Motor neuron (in vitro differentiated cells): ENCODE results near the gene HOXD4. TPM values are rescaled to one million over a fixed set of nuclear protein-coding genes. Genes with fewer than 3 reads are reported as not detected.

Experiments
- ATAC-seq, 8 experiments: fragments of 200-7000 bp; cut with Tn5 transposase; replicated peaks in 6 of 8; 2 replicates each; pipeline ENCODE4 v1.8.0; 2021; ENCODE audit warnings: mild to moderate bottlenecking in 8 of 8, moderate library complexity in 8 of 8
- H3K27ac ChIP-seq, 2 donors: fragments of 250-450 bp; sonication (Bioruptor Pico); 2 replicates each; pipeline ENCODE4 v1.9.0; 2021; ENCODE audit warnings: antibody characterized with exemption in 2 of 2, mild to moderate bottlenecking in 2 of 2, moderate library complexity in 1 of 2
- H3K4me1 ChIP-seq, 2 donors: fragments of 250-450 bp; sonication (Bioruptor Pico); replicated peaks in 1 of 2; 2 replicates each; pipeline ENCODE4 v1.6.1; 2021; ENCODE audit warnings: antibody characterized with exemption in 2 of 2, mild to moderate bottlenecking in 2 of 2, moderate library complexity in 1 of 2
- H3K4me3 ChIP-seq, 5 donors: fragments of 250-450 bp; sonication (Bioruptor Pico); 2 replicates each; pipeline ENCODE4 v1.9.0; 2021; ENCODE audit warnings: antibody characterized with exemption in 5 of 5, mild to moderate bottlenecking in 5 of 5, moderate library complexity in 4 of 5
- WGBS, 10 experiments: fragments of 450-650 bp; shearing (Covaris generic); methylation state at CpG; one replicate each; pipeline ENCODE4 v1.0.0; 2022; 5-methylcytosine and 5-hydroxymethylcytosine counted together
- in situ Hi-C, 9 experiments: fragments of 400-800 bp; cut with MboI; loops; one replicate each; pipeline ENCODE4 v1.15.0; 2021; ENCODE audit warnings: low sequenced_read_pairs in 9 of 9, low pct_unique_long_range_greater_than_20kb in 2 of 9; ENCODE audit not compliant: unreplicated experiment in 9 of 9
- total RNA-seq, 8 experiments: library from RNA; unstranded; fragments of 300-600 nt; gene quantifications; 2 replicates each; pipeline versions ENCODE4 v1.2.3 to v1.2.4, GENCODE V29; 2022

HOXD4 gene
- total RNA-seq, 8 experiments from 2014 or later = 6.6 to 51.2 (median 20.2) TPM

- H3K4me3 ChIP-seq = peak overlapping the region; percentile 62 to 99 (median 97)
- H3K4me1 ChIP-seq = peaks cover 49 to 59% of the 10 kb centered on the region in 2 donors
- peak overlapping the region; percentile 70 to 100 for H3K27ac ChIP-seq
- ATAC-seq = peak; percentile 54 to 83 (median 80)
- 14 to 100% (median 41%) methylated on average over 1 to 11 of the region's 48 CpGs; no CpG with 5 or more reads in 2 of the 10 experiments for WGBS, 10 experiments
- in situ Hi-C loops = loop anchor here (5.0 to 25.0 kb wide), 11 partner anchors 312 to 1622 kb away; no protein-coding TSS in a partner anchor
Measured at GRCh38 chr2:176140513-176141317, 10.6 kb upstream of the HOXD4 start.

- WGBS, 10 experiments = 50 to 100% (median 92%) methylated on average over 1 to 2 of the region's 2 CpGs; no CpG with 5 or more reads in 6 of the 10 experiments
Measured at GRCh38 chr2:176142281-176142680, 9.1 kb upstream of the HOXD4 start.

GRCh38 chr2:176145085-176145969 is 6.0 kb upstream of the HOXD4 start:
- peaks cover 84 to 93% of the 10 kb centered on the region in 2 donors for H3K4me1 ChIP-seq

More at GRCh38 chr2:176142281-176142680, 9.1 kb upstream of the HOXD4 start:
- in situ Hi-C loops = loop anchor here (5.0 to 25.0 kb wide), 11 partner anchors 310 to 1620 kb away; no protein-coding TSS in a partner anchor
- peak overlapping the region in 1 of 5 donors; percentile 97 for H3K4me3 ChIP-seq
- no peak overlapping the region for H3K27ac ChIP-seq
- no peak for ATAC-seq
- H3K4me1 ChIP-seq = peaks cover 62 to 73% of the 10 kb centered on the region in 2 donors

GRCh38 chr2:176146101-176146500 is 5.2 kb upstream of the HOXD4 start:
- in situ Hi-C loops = loop anchor here (10.0 to 25.0 kb wide), 10 partner anchors 309 to 1616 kb away; no protein-coding TSS in a partner anchor
- peak overlapping the region; percentile 11 to 40 (median 28) for H3K4me3 ChIP-seq
- ATAC-seq = peak in 2 of 8 experiments; percentile 8 to 15
- WGBS, 10 experiments = 0 to 94% (median 16%) methylated on average over 2 to 6 of the region's 6 CpGs; no CpG with 5 or more reads in 2 of the 10 experiments
- peak overlapping the region; percentile 30 to 77 for H3K27ac ChIP-seq
- H3K4me1 ChIP-seq = peaks cover 87 to 97% of the 10 kb centered on the region in 2 donors

More at GRCh38 chr2:176145085-176145969, 6.0 kb upstream of the HOXD4 start:
- Histone ChIP-seq H3K4me3 (peak overlapping the region in 2 of 5 donors; percentile 28 to 40), H3K27ac (peak overlapping the region in 1 of 2 donors; percentile 11)
- no peak for ATAC-seq
- WGBS, 10 experiments = 0 to 92% (median 46%) methylated on average over 1 to 3 of the region's 4 CpGs; no CpG with 5 or more reads in 3 of the 10 experiments
- in situ Hi-C loops = loop anchor here (10.0 to 25.0 kb wide), 10 partner anchors 309 to 1617 kb away; no protein-coding TSS in a partner anchor

GRCh38 chr2:176146645-176147044 is 4.7 kb upstream of the HOXD4 start:
- no peak for ATAC-seq
- peaks cover 83 to 97% of the 10 kb centered on the region in 2 donors for H3K4me1 ChIP-seq
- peak overlapping the region; percentile 30 to 77 for H3K27ac ChIP-seq
- in situ Hi-C loops = loop anchor here (10.0 to 25.0 kb wide), 10 partner anchors 308 to 1616 kb away; no protein-coding TSS in a partner anchor
- peak overlapping the region; percentile 26 to 41 (median 39) for H3K4me3 ChIP-seq

- 0 to 100% (median 89%) methylated on average over 1 to 12 of the region's 32 CpGs; no CpG with 5 or more reads in 5 of the 10 experiments for WGBS, 10 experiments
- Histone ChIP-seq H3K4me1 (peaks cover 76 to 93% of the 10 kb centered on the region in 2 donors), H3K4me3 (peak overlapping the region; percentile 26 to 41 (median 39)), H3K27ac (peak overlapping the region; percentile 30 to 77)
- peak in 2 of 8 experiments; percentile 5 to 6 for ATAC-seq
- in situ Hi-C loops = loop anchor here (10.0 to 25.0 kb wide), 10 partner anchors 307 to 1615 kb away; no protein-coding TSS in a partner anchor
Measured at GRCh38 chr2:176147210-176147799, 4.0 kb upstream of the HOXD4 start.

- WGBS, 10 experiments = 0 to 100% (median 90%) methylated on average over 2 to 4 of the region's 31 CpGs; no CpG with 5 or more reads in 5 of the 10 experiments
- H3K27ac ChIP-seq = peak overlapping the region; percentile 30 to 77
- peaks cover 70 to 93% of the 10 kb centered on the region in 2 donors for H3K4me1 ChIP-seq
- H3K4me3 ChIP-seq = peak overlapping the region; percentile 26 to 41 (median 39)
- ATAC-seq = peak in 5 of 8 experiments; percentile 19 to 46 (median 43)
- in situ Hi-C loops = loop anchor here (10.0 to 25.0 kb wide), 10 partner anchors 307 to 1614 kb away; no protein-coding TSS in a partner anchor
Measured at GRCh38 chr2:176147800-176148496, 3.4 kb upstream of the HOXD4 start.

- peaks cover 66 to 93% of the 10 kb centered on the region in 2 donors for H3K4me1 ChIP-seq
- 0 to 100% (median 13%) methylated on average over 2 to 10 of the region's 11 CpGs; no CpG with 5 or more reads in 3 of the 10 experiments for WGBS, 10 experiments
- peak overlapping the region; percentile 26 to 41 (median 39) for H3K4me3 ChIP-seq
- peak in 2 of 8 experiments; percentile 5 to 11 for ATAC-seq
- H3K27ac ChIP-seq = peak overlapping the region; percentile 30 to 77
- in situ Hi-C loops = loop anchor here (10.0 to 25.0 kb wide), 10 partner anchors 306 to 1613 kb away; no protein-coding TSS in a partner anchor
Measured at GRCh38 chr2:176148751-176149421, 2.5 kb upstream of the HOXD4 start.

GRCh38 chr2:176149481-176149938 is 1.8 kb upstream of the HOXD4 start:
- ATAC-seq = peak in 5 of 8 experiments; percentile 11 to 22 (median 20)
- Histone ChIP-seq H3K4me3 (peak overlapping the region; percentile 26 to 41 (median 39)), H3K27ac (peak overlapping the region; percentile 26 to 77)

GRCh38 chr2:176149939-176150583 is 1.3 kb upstream of the HOXD4 start:
- no peak for ATAC-seq
- 0 to 98% (median 49%) methylated on average over 3 to 18 of the region's 24 CpGs; no CpG with 5 or more reads in 2 of the 10 experiments for WGBS, 10 experiments
- H3K27ac ChIP-seq = peak overlapping the region; percentile 32 to 77
- H3K4me1 ChIP-seq = peaks cover 69 to 93% of the 10 kb centered on the region in 2 donors
- peak overlapping the region; percentile 26 to 41 (median 39) for H3K4me3 ChIP-seq
- in situ Hi-C loops = loop anchor here (10.0 to 25.0 kb wide), 10 partner anchors 305 to 1612 kb away; no protein-coding TSS in a partner anchor

More at GRCh38 chr2:176149481-176149938, 1.8 kb upstream of the HOXD4 start:
- H3K4me1 ChIP-seq = peaks cover 69 to 93% of the 10 kb centered on the region in 2 donors
- 0 to 98% (median 29%) methylated on average over 6 to 18 of the region's 22 CpGs; no CpG with 5 or more reads in 5 of the 10 experiments for WGBS, 10 experiments
- in situ Hi-C loops = loop anchor here (10.0 to 25.0 kb wide), 10 partner anchors 305 to 1613 kb away; no protein-coding TSS in a partner anchor
